Liver (tissue), 3 donors: ENCODE data around the gene HIVEP3.

ENCODE experiments used
- RXRA ChIP-seq, 2 donors: IDR thresholded peaks; 2 replicates each; pipeline ENCODE4 v1.6.1; 2017 to 2018; ENCODE audit warnings: antibody characterized with exemption in 2 of 2, mild to moderate bottlenecking in 1 of 2
- SP1 ChIP-seq: IDR thresholded peaks from 2 replicates; pipeline ENCODE4 v1.6.1; 2018; ENCODE audit warnings: antibody characterized with exemption, mild to moderate bottlenecking
- TF ChIP-seq, protein P1 (sequence below): fragments of 150-350 bp; IDR thresholded peaks from 2 replicates; pipeline ENCODE4 v1.5.1; 2017; ENCODE audit warnings: improper control_type of control experiment, low read depth, low read length; ENCODE audit not compliant: missing input control
- donor health status: healthy.
- donor health status: healthy.

DNA sequence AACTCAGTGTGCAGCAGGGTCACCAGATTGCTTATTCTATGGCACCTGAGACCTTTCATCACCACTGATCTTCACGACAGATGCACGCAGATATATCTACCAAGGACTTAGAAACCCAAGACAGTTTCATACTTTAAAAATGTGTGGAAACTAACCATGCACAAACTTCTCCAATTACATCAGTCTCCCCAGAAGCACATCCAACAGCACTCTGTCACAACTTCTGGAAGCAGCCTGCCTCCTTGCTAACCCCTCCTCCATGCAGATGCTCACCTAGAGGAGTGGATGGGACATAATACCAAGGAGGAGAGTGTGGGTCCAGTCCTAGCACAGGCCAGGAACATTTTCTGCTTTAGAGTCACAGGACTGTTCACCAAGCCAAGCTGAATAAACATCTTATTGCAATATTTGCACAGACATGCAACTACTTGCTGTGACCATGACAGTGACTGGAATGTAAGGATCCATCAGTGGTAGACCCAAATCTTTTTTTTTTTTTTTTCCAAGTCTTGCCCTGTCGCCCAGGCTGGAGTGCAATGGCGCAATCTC is 69.4 kb downstream of the HIVEP3 start:
- TF ChIP-seq RXRA (IDR thresholded peaks at IDR 0.05): no peak
- TF ChIP-seq, protein P1, sequence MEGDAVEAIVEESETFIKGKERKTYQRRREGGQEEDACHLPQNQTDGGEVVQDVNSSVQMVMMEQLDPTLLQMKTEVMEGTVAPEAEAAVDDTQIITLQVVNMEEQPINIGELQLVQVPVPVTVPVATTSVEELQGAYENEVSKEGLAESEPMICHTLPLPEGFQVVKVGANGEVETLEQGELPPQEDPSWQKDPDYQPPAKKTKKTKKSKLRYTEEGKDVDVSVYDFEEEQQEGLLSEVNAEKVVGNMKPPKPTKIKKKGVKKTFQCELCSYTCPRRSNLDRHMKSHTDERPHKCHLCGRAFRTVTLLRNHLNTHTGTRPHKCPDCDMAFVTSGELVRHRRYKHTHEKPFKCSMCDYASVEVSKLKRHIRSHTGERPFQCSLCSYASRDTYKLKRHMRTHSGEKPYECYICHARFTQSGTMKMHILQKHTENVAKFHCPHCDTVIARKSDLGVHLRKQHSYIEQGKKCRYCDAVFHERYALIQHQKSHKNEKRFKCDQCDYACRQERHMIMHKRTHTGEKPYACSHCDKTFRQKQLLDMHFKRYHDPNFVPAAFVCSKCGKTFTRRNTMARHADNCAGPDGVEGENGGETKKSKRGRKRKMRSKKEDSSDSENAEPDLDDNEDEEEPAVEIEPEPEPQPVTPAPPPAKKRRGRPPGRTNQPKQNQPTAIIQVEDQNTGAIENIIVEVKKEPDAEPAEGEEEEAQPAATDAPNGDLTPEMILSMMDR: no peak
- no peak for TF ChIP-seq SP1
